Lower leg skin (tissue), 3 donors: Measurements from ENCODE around the gene STRBP.

ENCODE experiments used
- CTCF ChIP-seq, 3 donors: fragments of 450-650 bp; IDR thresholded peaks; one replicate each; pipeline ENCODE4 v1.5.1; 2016; ENCODE audit warnings: antibody characterized with exemption in 3 of 3, mild to moderate bottlenecking in 3 of 3, moderate library complexity in 2 of 3
- POLR2A ChIP-seq, 2 donors: fragments of 450-650 bp; IDR thresholded peaks; one replicate each; pipeline ENCODE4 v1.6.1; 2016 to 2017; ENCODE audit warnings: antibody characterized with exemption in 2 of 2, mild to moderate bottlenecking in 1 of 2, moderate library complexity in 1 of 2

- no peak for TF ChIP-seq CTCF (IDR thresholded peaks at IDR 0.05)
- no peak for TF ChIP-seq POLR2A (IDR thresholded peaks at IDR 0.05)
These were observed 16.6 kb downstream of the STRBP start for GRCh38 chr9:123251741-123252140.
